ENCODE measurements around the gene LMBRD1. TPM values are rescaled to one million over a fixed set of nuclear protein-coding genes. Genes with fewer than 3 reads are reported as not detected.

The LMBRD1 gene
- total RNA-seq, 1 experiment from 2014 or later = 11.3 TPM

Other genes starting within 250 kb of the LMBRD1 start
- gene COL19A1, start 69.5 kb upstream of the LMBRD1 start, total RNA-seq (2014; rRNA removed; shearing (Covaris generic)) = not detected in 2 replicates